HepG2 (cell line): ENCODE results near the gene TUBGCP6. TPM values are rescaled to one million over a fixed set of nuclear protein-coding genes. Genes with fewer than 3 reads are reported as not detected.
A peak's percentile ranks its signal among the peaks of the same experiment; 100 is the strongest.

Experiments
- AGO2 ChIP-seq: fragments of 200-400 bp; formaldehyde crosslinking; optimal IDR thresholded peaks from 2 replicates; pipeline ENCODE3; 2017; ENCODE audit warnings: mild to moderate bottlenecking, low read depth, low read length, moderate library complexity
- CENPT ChIP-seq: sonication (generic); formaldehyde crosslinking; IDR thresholded peaks from 2 replicates; pipeline ENCODE4 v1.8.0; 2022; ENCODE audit warnings: low read depth, mild to moderate bottlenecking, moderate library complexity, missing genetic modification reagents
- CSRNP2 ChIP-seq: sonication (generic); formaldehyde crosslinking; conservative IDR thresholded peaks from 2 replicates; pipeline ENCODE4 v1.8.0; 2022; ENCODE audit warnings: low read depth, missing genetic modification reagents
- JDP2 ChIP-seq: sonication (generic); formaldehyde crosslinking; IDR thresholded peaks from 2 replicates; pipeline ENCODE4 v1.8.1; 2022; ENCODE audit warnings: missing genetic modification reagents, borderline replicate concordance
- KAT8 ChIP-seq: IDR thresholded peaks from 2 replicates; pipeline ENCODE4 v1.6.1; 2016; ENCODE audit warnings: missing genetic modification reagents, missing compliant biosample characterization
- KDM1A ChIP-seq: IDR thresholded peaks from 2 replicates; pipeline ENCODE4 v1.6.1; 2016; ENCODE audit warnings: missing compliant biosample characterization
- MEIS2 ChIP-seq: sonication (generic); formaldehyde crosslinking; IDR thresholded peaks from 2 replicates; pipeline ENCODE4 v1.9.0; 2021; ENCODE audit warnings: mild to moderate bottlenecking, missing genetic modification reagents
- NR2F2 ChIP-seq: IDR thresholded peaks from 2 replicates; pipeline ENCODE4 v1.6.1; 2012; ENCODE audit warnings: low read depth, inconsistent platforms, borderline replicate concordance
- RFXAP ChIP-seq: sonication (generic); formaldehyde crosslinking; IDR thresholded peaks from 2 replicates; pipeline ENCODE4 v1.4.0; 2020; ENCODE audit warnings: missing genetic modification reagents, borderline replicate concordance
- RORA ChIP-seq: sonication (generic); formaldehyde crosslinking; IDR thresholded peaks from 2 replicates; pipeline ENCODE4 v1.5.0; 2020; ENCODE audit warnings: mild to moderate bottlenecking, missing genetic modification reagents, moderate library complexity
- SALL2 ChIP-seq: sonication (generic); formaldehyde crosslinking; IDR thresholded peaks from 2 replicates; pipeline ENCODE4 v1.8.1; 2023; ENCODE audit warnings: mild to moderate bottlenecking, missing genetic modification reagents, inconsistent platforms
- SMYD3 ChIP-seq: sonication (generic); formaldehyde crosslinking; IDR thresholded peaks from 2 replicates; pipeline ENCODE4 v1.8.1; 2023; ENCODE audit warnings: mild to moderate bottlenecking, missing genetic modification reagents
- SNAI1 ChIP-seq: sonication (generic); formaldehyde crosslinking; IDR thresholded peaks from 2 replicates; pipeline ENCODE4 v1.5.0; 2020; ENCODE audit warnings: mild to moderate bottlenecking, missing genetic modification reagents, borderline replicate concordance
- TMF1 ChIP-seq: sonication (generic); formaldehyde crosslinking; IDR thresholded peaks from 2 replicates; pipeline ENCODE4 v1.8.1; 2022; ENCODE audit warnings: low read depth, missing genetic modification reagents
- ZFY ChIP-seq: sonication (generic); formaldehyde crosslinking; IDR thresholded peaks from 2 replicates; pipeline ENCODE4 v1.4.0; 2020; ENCODE audit warnings: missing genetic modification reagents
- ZNF724P ChIP-seq: sonication (generic); formaldehyde crosslinking; IDR thresholded peaks from 2 replicates; pipeline ENCODE4 v1.8.0; 2022; ENCODE audit warnings: missing genetic modification reagents, borderline replicate concordance
- polyA plus RNA-seq, 8 experiments: library from polyadenylated mRNA; depleted of rRNA in 3 of 8; stranded (reverse) in 7 of 8; unstranded in 1 of 8; fragments of >200 nt; fragmentation: Illumina TruSeq in 4 of 8; extraction: Trizol in 4 of 8; gene quantifications; 2 replicates each; pipeline versions ENCODE4 v1.2.1 to v1.2.3, GENCODE V29; 2011 to 2016; ENCODE audit warnings: low read depth in 4 of 8, missing spikeins in 1 of 8, mixed read lengths in 1 of 8; ENCODE audit not compliant: insufficient read depth in 1 of 8
- total RNA-seq, 5 experiments: library from RNA; depleted of rRNA; stranded (reverse); fragments of >200 nt; fragmentation: Illumina TruSeq; extraction: Trizol; gene quantifications; 2 replicates each; pipeline ENCODE4 v1.2.3, GENCODE V29; 2016; ENCODE audit warnings: low read depth in 1 of 5
- TF ChIP-seq, protein P1 (sequence below): sonication (generic); formaldehyde crosslinking; IDR thresholded peaks from 2 replicates; pipeline ENCODE4 v1.5.0; 2020; ENCODE audit warnings: missing genetic modification reagents, mild to moderate bottlenecking, borderline replicate concordance
- TF ChIP-seq, protein P2 (sequence below): IDR thresholded peaks from 2 replicates; pipeline ENCODE4 v1.4.0; 2020; ENCODE audit warnings: mild to moderate bottlenecking, missing genetic modification reagents

The TUBGCP6 gene
- total and polyA plus RNA-seq, 2 of the 13 experiments (the other 11 are each of a cell fraction or from before 2014, with no cell fraction given), result 14.6 to 15.7 TPM

DNA sequence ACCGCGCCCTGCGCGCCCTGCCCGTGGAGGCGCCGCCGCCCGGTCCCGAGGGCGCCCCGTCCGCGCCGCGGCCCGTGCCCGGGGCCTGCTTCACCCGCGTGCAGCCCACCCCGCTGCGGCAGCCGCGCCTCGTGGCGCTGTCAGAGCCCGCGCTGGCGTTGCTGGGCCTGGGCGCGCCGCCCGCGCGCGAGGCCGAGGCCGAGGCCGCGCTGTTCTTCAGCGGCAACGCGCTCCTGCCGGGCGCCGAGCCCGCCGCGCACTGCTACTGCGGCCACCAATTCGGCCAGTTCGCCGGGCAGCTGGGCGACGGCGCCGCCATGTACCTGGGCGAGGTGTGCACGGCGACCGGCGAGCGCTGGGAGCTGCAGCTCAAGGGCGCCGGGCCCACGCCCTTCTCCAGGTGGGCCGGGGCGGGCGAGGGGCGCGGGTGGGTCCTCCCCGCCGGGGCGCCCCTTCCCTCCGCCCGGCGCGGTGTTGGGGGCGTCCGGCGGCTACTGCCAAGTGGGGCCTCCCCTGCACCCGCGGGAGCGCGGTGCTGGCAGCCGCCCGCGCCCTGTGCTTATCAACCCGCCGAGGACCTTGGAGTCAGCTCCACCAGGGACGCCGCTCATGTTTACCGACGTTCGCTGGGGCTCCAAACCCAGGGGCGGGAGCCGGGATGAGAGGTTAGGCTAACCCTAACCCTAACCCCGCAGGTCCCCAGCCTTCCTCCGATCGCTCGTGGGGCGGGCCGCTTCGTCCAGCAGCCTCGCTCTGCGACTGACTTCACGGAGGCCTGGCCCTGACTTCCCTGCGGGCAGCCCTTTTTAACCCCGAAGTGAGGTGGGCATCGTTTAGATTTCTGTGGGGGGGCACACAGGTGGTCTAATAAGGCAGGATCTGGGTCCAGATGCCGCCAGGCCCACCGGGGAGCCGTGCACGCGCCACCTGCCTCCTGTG, 43.4 kb downstream of the TUBGCP6 start (continued):
- TF ChIP-seq TMF1 (peak; percentile 67; the same call in 1 of the 2 replicates), AGO2 (peak; percentile 75), SNAI1 (CRISPR knock-in tag) (no peak), SMYD3 (no peak), MEIS2 (CRISPR knock-in tag) (no peak), RFXAP (CRISPR knock-in tag) (no peak), NR2F2 (no peak), JDP2 (no peak), ZNF724P (CRISPR knock-in tag) (no peak), SALL2 (CRISPR knock-in tag) (no peak), KDM1A (CRISPR knock-in tag) (no peak), RORA (CRISPR knock-in tag) (no peak), KAT8 (CRISPR knock-in tag) (no peak), ZFY (peak; percentile 53), CSRNP2 (CRISPR knock-in tag) (no peak; the same call in 1 of the 2 replicates), CENPT (CRISPR knock-in tag) (no peak)
- TF ChIP-seq, protein P1, sequence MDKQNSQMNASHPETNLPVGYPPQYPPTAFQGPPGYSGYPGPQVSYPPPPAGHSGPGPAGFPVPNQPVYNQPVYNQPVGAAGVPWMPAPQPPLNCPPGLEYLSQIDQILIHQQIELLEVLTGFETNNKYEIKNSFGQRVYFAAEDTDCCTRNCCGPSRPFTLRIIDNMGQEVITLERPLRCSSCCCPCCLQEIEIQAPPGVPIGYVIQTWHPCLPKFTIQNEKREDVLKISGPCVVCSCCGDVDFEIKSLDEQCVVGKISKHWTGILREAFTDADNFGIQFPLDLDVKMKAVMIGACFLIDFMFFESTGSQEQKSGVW (CRISPR knock-in tag), result no peak
- TF ChIP-seq, protein P2, sequence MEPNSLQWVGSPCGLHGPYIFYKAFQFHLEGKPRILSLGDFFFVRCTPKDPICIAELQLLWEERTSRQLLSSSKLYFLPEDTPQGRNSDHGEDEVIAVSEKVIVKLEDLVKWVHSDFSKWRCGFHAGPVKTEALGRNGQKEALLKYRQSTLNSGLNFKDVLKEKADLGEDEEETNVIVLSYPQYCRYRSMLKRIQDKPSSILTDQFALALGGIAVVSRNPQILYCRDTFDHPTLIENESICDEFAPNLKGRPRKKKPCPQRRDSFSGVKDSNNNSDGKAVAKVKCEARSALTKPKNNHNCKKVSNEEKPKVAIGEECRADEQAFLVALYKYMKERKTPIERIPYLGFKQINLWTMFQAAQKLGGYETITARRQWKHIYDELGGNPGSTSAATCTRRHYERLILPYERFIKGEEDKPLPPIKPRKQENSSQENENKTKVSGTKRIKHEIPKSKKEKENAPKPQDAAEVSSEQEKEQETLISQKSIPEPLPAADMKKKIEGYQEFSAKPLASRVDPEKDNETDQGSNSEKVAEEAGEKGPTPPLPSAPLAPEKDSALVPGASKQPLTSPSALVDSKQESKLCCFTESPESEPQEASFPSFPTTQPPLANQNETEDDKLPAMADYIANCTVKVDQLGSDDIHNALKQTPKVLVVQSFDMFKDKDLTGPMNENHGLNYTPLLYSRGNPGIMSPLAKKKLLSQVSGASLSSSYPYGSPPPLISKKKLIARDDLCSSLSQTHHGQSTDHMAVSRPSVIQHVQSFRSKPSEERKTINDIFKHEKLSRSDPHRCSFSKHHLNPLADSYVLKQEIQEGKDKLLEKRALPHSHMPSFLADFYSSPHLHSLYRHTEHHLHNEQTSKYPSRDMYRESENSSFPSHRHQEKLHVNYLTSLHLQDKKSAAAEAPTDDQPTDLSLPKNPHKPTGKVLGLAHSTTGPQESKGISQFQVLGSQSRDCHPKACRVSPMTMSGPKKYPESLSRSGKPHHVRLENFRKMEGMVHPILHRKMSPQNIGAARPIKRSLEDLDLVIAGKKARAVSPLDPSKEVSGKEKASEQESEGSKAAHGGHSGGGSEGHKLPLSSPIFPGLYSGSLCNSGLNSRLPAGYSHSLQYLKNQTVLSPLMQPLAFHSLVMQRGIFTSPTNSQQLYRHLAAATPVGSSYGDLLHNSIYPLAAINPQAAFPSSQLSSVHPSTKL, result no peak
